Anterior cingulate cortex (tissue), 58 donors: Measurements from ENCODE around the gene ADAM11.
"Not testable (repeated sequence)": the region's sequence is repeated elsewhere in the genome, so short reads cannot be mapped to it uniquely, and the experiment has no call there.

Experiments used
- DNase-seq, 58 donors: peaks; one replicate each; lab custom pipeline; 2025; lab: John Stamatoyannopoulos, UW

The ADAM11 gene

DNA sequence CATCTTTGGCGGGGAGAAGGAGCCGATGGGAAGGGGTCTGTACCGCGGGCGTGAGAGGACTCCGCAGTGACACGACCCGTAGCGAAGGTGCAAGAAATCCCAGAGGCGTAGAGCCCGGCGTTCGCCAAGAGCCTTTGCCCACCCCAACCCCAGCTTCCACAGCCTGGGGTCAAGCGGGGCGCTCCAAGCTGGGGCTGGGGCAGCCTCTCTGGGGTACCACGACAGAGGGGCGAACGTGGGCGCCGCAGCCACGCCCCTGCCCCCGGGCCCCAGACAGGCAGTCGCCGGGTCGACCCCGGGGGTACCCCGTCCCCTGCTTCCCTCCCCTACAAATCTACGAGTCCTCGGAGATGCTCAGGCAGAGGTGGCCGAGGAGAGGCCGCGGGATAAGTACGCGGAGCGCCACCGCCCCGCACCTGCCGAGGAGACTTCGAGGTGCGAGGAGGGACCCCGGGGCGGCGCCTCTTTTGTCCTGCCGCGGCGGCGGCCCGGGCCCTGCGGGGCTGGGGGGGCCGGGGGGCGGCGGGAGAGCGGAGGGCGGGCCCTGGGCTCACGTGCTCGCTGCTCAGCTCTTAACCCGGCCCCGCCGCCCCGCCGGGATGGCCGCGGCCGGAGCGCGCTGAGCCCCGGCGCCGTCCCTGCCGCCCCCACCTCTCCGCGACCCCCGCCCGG, at the start of gene ADAM11:
ADAM11 (plus strand) TSS at position 575 of the 672 bp plus-strand sequence. CDS start 212 bp downstream, outside the sequence.
- peak in 6 of 58 donors; percentile 25 to 49 (median 30) for DNase-seq

- no peak for DNase-seq
Measured at GRCh38 chr17:44719444-44719843, 39.3 kb upstream of the ADAM11 start.

DNA sequence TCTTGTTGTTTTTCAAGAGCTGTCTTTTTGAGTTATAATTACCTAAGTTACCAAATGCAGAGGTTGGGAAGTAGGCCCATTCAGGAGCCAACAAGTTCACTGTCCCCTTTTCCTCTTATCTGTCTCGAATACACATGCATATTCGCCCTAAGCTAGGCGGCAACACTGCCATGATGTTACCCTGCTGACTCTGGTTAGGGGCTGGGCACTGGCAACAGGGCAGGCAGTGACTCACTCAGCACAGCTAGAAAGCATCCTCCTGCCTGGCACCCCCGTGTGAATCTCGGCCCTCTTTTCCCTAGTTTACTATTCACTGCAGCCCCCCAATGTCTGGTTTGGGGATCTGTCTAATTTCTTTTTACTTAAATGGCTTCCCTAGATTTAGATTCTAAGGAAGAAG, 36.5 kb upstream of the ADAM11 start:
- DNase-seq = no peak

GRCh38 chr17:44726121-44726520, 32.7 kb upstream of the ADAM11 start:
- not testable (repeated sequence) for DNase-seq

DNA sequence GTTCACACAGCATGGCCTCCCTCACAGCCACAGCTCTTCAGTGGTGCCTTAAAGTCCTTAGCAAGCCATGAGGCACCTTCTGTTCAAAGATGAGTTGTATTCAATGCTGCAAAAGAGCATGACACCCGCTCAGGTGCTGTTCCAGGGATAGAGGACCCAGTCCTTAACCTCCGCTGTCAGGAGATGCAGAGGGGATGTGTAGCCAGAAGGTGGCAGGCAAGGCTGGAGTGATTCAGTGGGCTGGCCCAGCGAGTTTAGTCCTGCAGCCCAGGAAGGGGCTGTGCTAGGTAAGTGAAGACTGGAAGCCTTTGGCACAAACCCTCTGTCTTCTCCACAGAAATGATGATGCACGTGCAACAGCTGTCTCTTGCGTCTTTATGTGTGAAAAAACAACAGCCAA, 25.0 kb upstream of the ADAM11 start:
- peak in 8 of 58 donors; percentile 6 to 31 (median 16) for DNase-seq

DNA sequence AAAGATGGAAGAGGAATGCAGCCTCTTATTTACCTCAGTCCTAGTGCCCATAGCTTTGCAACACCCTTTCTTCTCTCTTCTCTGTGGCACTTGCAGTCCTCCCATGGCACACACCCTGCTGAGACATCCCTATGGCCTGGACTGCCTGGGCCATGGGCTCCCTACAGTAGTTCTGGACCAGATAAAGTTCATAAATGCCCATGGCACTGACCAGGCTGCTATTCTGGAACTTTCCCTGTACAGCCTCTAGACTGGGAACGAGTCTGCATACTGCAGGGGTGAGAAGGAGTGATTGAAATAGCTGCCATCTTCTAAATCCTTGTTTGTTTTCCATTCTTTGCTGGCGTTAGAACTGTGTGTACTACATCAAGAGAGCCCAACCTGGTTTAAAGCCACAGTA, 24.5 kb upstream of the ADAM11 start:
- DNase-seq = no peak

DNA sequence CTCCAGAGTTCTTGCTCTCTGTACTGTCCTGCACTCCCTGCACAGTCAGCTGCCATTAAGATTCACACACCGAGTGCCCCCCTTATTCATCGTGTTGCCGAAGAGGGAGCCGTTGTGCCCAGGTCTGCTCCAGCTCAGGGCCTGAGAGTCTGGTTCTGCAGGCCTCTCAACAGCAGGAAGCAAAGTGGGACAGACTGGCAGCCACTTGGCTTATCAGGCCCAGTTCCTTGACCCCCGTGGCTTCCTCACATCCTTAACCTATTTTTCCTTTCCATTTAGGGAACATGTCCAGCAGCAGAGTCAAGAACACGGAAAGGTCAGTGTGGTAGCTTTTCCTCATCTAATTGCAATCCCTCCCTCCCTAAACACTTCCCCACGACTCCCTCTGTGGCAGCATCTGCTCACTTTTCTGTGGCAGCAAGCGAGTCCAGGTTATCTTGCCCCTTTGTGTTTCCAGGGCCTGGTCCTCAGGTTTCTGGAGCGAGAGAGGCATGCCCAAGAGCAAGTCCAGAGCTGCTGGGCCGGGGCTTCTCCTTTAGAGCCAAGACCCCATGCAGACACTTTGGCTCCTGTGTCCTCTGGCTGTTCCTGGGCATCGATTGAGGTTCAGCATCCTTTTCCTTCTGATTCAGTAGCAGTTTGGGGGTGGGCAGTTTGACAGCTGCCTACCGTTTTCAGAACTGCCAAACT, 22.1 kb upstream of the ADAM11 start:
- DNase-seq = no peak

GRCh38 chr17:44738214-44738906, 20.4 kb upstream of the ADAM11 start:
- no peak for DNase-seq

- DNase-seq = no peak
Measured at GRCh38 chr17:44741316-44741715, 17.5 kb upstream of the ADAM11 start.

DNA sequence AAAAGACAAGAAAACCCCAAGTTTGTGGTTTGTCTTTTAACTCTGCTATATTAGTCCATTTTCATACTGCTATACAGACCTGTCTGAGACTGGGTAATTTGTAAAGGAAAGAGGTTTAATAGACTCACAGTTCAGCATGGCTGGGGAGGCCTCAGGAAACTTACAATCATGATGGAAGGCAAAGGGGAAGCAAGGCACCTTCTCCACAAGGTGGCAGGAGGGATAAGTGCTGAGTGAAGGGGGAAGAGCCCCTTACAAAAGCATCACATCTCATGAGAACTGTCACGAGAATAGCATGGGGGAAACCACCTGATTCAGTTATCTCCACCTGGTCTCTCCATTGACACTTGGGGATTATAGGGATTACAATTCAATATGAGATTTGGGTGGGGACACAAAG, 13.5 kb upstream of the ADAM11 start:
- no peak for DNase-seq

DNA sequence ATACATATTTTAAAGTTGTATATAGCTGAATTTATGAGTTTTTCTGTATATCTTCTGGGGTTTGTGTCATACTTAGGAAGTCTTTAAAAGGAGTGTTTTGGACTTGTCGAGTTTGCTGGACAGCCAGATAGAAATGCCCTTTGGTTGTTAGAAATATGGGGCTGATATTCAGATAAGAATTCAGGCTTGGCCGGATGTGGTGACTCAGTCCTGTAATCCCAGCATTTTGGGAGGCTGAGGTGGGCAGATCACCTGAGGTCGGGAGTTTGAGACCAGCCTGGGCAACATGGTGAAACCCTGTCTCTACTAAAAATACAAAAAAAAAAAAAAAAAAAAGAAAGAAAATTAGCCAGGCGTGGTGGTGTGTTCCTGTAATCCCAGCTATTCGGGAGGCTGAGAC, 13.1 kb upstream of the ADAM11 start:
- DNase-seq = not testable (repeated sequence)

DNA sequence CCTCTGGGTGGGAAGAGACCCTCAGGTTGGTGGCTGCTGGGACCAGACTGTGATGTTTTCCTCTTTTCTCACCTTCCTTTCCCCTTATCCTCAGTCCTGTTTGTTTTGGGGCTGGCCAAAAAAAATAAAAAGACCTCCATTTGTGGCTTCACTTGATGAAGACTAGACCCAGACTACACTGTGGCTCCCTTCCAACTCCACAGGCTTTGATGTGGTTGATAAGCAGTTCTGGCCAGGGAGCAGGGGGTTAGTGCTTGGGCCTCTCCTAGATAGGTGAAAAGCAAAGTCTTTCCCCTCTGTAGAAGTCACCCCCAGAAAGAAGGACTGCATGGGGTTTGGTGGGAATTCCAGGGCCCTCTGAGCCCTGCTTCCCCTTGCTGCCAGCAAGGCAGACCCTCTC, 11.2 kb upstream of the ADAM11 start:
- DNase-seq = no peak

DNA sequence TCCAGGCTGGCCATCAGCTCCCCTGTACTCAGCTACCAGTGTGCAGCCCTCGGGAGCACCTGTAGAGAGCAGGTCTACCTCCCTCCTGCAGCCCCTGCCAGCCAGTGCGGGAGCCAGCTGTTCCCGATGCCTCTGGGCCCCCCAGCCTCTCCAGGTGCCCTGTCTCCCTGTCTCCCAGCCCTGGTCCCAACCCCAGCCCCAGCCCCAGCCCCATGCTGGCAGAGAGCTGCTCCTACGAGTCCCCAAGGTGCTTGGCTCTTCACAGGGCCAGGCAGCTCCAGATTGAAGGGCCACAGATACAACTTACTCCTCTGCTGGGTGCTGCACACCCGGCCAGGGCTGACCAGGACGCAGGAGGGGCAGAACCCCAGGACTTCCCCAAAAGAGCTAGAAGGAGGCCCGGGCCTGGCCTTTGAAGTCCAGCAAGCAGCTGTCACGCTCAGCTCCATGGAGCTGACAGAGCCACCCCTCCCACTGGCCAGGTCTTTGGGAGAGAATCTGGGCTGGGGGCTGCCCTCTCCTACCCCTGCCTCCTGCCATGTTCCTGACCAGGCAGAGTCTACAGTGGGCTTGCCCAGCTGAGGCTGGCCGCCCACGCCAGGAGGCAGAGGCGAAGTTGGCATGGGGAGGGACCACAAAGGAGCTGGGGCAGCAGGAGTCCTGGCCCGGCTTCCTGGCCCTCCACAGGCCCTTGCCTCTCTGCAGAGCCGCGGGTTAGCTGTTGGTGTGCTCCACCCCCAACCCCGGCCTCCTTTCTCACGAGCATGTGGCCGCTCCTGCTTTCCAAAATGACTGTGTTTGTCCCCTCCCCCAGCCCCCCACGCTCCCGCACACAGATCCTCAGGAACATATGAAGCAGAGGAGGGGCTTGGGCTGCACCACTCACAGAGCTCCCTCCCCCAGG, 9.5 kb upstream of the ADAM11 start:
- peak in 43 of 58 donors; percentile 5 to 82 (median 39) for DNase-seq

- peak in 5 of 58 donors; percentile 46 to 66 (median 63) for DNase-seq
Measured at GRCh38 chr17:44749980-44750318, 8.8 kb upstream of the ADAM11 start.

GRCh38 chr17:44751331-44751730, 7.5 kb upstream of the ADAM11 start:
- no peak for DNase-seq

- DNase-seq = no peak
Measured at GRCh38 chr17:44751806-44752205, 7.0 kb upstream of the ADAM11 start.

GRCh38 chr17:44752953-44753861, 5.6 kb upstream of the ADAM11 start:
- no peak for DNase-seq

DNA sequence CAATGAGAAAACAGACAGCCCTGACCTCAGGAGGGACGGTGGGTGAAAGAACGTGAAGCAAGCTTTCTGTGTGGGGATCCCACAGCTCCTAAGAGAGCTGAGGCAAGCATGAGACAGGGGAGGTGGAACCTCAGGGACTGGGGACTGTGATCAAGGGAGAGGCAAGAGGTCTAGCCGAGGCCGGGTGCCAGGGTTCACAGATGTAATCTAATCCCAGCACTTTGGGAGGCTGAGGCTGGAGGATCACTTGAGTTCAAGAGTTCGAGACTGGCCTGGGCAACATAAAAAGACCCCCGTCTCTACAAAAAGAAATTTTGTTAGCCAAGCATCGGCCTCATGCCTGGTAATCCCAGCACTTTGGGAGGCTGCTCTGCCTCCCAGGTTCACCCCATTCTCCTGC, 4.5 kb upstream of the ADAM11 start:
- no peak for DNase-seq

GRCh38 chr17:44755180-44755579, 3.6 kb upstream of the ADAM11 start:
- not testable (repeated sequence) for DNase-seq
